22Rv1 (cell line): Measurements from ENCODE around the gene GSK3B.

ENCODE experiments used
- ZFX ChIP-seq: fragments of 450-650 bp; IDR thresholded peaks from 2 replicates; pipeline ENCODE4 v1.6.1; 2017; ENCODE audit warnings: antibody characterized with exemption, borderline replicate concordance
- TF ChIP-seq, protein P1 (sequence below): fragments of 450-650 bp; IDR thresholded peaks from 2 replicates; pipeline ENCODE4 v1.5.1; 2017; ENCODE audit warnings: mild to moderate bottlenecking

DNA sequence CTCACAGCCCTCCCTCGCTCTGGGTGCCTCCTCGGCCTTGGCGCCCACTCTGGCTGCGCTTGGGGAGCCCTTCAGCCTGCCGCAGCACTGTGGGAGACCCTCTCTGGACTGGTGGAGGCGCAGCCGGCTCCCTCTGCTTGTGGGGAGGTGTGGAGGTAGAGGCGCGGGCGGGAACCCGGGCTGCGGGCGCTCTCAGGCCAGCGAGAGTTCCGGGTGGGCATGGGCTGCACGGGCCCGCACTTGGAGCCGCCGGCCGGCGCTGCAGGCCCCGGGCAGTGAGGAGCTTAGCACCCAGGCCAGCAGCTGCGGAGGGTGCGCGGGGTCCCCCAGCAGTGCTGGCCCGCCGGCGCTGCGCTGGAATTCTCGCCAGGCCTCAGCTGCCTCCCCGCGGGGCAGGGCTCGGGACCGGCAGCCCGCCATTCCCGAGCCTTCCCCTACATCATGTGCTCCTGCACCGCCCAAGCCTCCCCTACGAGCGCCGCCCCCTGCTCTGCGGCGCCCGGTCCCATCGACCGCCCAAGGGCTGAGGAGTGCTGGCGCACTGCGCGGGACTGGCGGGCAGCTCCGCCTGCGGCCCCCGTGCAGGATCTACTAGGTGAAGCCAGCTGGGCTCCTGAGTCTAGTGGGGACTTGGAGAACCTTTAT is 46.0 kb upstream of the GSK3B start:
- TF ChIP-seq, protein P1, sequence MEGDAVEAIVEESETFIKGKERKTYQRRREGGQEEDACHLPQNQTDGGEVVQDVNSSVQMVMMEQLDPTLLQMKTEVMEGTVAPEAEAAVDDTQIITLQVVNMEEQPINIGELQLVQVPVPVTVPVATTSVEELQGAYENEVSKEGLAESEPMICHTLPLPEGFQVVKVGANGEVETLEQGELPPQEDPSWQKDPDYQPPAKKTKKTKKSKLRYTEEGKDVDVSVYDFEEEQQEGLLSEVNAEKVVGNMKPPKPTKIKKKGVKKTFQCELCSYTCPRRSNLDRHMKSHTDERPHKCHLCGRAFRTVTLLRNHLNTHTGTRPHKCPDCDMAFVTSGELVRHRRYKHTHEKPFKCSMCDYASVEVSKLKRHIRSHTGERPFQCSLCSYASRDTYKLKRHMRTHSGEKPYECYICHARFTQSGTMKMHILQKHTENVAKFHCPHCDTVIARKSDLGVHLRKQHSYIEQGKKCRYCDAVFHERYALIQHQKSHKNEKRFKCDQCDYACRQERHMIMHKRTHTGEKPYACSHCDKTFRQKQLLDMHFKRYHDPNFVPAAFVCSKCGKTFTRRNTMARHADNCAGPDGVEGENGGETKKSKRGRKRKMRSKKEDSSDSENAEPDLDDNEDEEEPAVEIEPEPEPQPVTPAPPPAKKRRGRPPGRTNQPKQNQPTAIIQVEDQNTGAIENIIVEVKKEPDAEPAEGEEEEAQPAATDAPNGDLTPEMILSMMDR = no peak
- TF ChIP-seq ZFX = no peak
